Adipocyte (in vitro differentiated cells): ENCODE results near the gene CD22.
"Not testable (repeated sequence)": the region's sequence is repeated elsewhere in the genome, so short reads cannot be mapped to it uniquely, and the experiment has no call there.

Experiments used
- DNase-seq: peaks from one replicate; pipeline ENCODE4 v3.0.0-alpha.2; 2015; ENCODE audit warnings: low read depth
- H3K27me3 ChIP-seq: replicated peaks from 2 replicates; pipeline ENCODE4 v1.7.0; 2013; ENCODE audit warnings: mild to moderate bottlenecking, low read length, moderate library complexity; ENCODE audit not compliant: control insufficient read depth, insufficient read depth
- H3K36me3 ChIP-seq: 2 replicates; pipeline ENCODE4 v1.7.0; 2013; ENCODE audit warnings: low read length, mild to moderate bottlenecking, moderate library complexity; ENCODE audit not compliant: control insufficient read depth, insufficient read depth, severe bottlenecking
- H3K4me1 ChIP-seq: 2 replicates; pipeline ENCODE4 v1.7.0; 2013; ENCODE audit warnings: mild to moderate bottlenecking, low read length, moderate library complexity; ENCODE audit not compliant: control insufficient read depth, insufficient read depth
- H3K4me3 ChIP-seq: 2 replicates; pipeline ENCODE4 v1.7.0; 2013; ENCODE audit warnings: mild to moderate bottlenecking, low read length, moderate library complexity
- H3K9ac ChIP-seq: 2 replicates; pipeline ENCODE4 v1.7.0; 2013; ENCODE audit warnings: mild to moderate bottlenecking, low read length, moderate library complexity
- H3K9me3 ChIP-seq: 2 replicates; pipeline ENCODE4 v1.7.0; 2013; ENCODE audit warnings: mild to moderate bottlenecking, low read length, moderate library complexity; ENCODE audit not compliant: control insufficient read depth

Gene CD22

DNA sequence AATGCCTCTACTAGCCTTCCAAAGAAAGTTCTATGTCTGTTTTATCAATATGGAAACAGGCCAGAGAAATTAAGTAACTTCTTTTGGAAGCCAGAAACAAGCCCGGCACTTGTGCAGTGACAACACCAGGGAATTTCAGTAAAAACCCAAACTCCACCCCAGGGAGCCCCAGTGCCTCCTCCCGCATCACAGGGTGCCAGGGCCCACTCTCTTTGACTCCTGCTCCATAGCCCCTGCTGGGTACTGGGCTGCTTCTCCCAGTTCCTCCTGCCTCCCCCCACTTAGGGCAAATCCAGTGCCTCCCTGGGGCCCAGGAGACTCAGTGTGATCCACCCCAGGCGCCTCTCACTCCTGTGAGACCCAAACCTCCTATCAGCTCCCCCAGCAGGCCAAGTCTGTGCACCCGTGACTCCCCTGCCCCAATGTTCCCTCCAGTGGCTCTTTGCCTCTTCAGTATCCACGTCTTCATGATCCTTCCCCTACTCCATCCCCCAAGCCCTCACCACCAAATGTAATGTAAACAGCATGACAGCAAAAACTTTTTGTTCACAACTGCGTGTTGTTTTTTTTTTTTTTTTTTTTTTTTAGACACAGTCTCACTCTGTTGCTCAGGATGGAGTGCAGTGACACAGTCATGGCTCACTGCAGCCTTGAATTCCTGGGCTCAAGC is 26.9 kb downstream of the CD22 start:
- H3K36me3 ChIP-seq = no peaks in the 10 kb centered on the region
- no peaks in the 10 kb centered on the region for H3K9me3 ChIP-seq
- peaks cover 3% of the 10 kb centered on the region for H3K27me3 ChIP-seq
- H3K4me3 ChIP-seq = no peak overlapping the region
- DNase-seq = no peak
- H3K9ac ChIP-seq = peak overlapping the region; percentile 44
- peaks cover 42% of the 10 kb centered on the region for H3K4me1 ChIP-seq

GRCh38 chr19:35357867-35358573 is 29.0 kb downstream of the CD22 start, which contains the start of gene FFAR3:
FFAR3 (plus strand) TSS chr19:35358460; CDS start chr19:35358891, 431 bp downstream.
- Histone ChIP-seq H3K9me3 (no peaks in the 10 kb centered on the region), H3K4me3 (no peak within 1 kb of the TSS), H3K27me3 (peaks cover 21% of the 10 kb centered on the region), H3K9ac (no peak within 1 kb of the TSS), H3K4me1 (peaks cover 41% of the 10 kb centered on the region), H3K36me3 (no peaks in the 10 kb centered on the region)
- peak; percentile 12 for DNase-seq

DNA sequence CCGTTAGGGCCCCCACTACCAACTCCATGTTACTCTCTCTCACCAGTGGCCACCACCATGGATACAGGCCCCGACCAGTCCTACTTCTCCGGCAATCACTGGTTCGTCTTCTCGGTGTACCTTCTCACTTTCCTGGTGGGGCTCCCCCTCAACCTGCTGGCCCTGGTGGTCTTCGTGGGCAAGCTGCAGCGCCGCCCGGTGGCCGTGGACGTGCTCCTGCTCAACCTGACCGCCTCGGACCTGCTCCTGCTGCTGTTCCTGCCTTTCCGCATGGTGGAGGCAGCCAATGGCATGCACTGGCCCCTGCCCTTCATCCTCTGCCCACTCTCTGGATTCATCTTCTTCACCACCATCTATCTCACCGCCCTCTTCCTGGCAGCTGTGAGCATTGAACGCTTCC is 29.8 kb downstream of the CD22 start:
- not testable (repeated sequence) for H3K4me3 ChIP-seq, H3K9me3 ChIP-seq, DNase-seq, H3K9ac ChIP-seq, H3K36me3 ChIP-seq
- Histone ChIP-seq H3K27me3 (peaks cover 29% of the 10 kb centered on the region), H3K4me1 (peaks cover 35% of the 10 kb centered on the region)

- not testable (repeated sequence) for H3K9ac ChIP-seq, H3K36me3 ChIP-seq, DNase-seq, H3K4me3 ChIP-seq, H3K9me3 ChIP-seq
- Histone ChIP-seq H3K4me1 (peaks cover 29% of the 10 kb centered on the region), H3K27me3 (peaks cover 34% of the 10 kb centered on the region)
Observed at GRCh38 chr19:35359395-35359794, 30.4 kb downstream of the CD22 start.

DNA sequence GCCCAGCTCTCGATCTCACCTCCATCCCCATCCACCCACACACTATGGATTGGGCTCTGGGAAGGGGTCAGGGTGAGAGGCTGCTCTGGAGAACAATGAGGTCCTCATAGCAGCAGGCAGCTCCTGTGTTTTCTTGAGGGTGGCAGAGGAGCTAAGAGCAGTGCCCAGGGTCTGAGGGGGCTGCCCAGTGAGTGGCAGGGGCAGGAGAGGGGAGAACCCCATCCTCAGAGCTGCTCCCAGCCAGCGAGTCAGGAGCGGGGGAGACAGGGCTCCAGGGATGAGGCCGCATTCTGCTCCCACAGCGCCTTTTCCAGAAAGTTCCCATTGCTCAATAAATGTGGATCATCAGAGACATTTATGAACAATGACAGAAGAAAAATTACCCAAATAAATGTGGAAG is 31.1 kb downstream of the CD22 start:
- DNase-seq, H3K9me3 ChIP-seq, H3K4me3 ChIP-seq, H3K36me3 ChIP-seq, H3K9ac ChIP-seq: not testable (repeated sequence)
- peaks cover 22% of the 10 kb centered on the region for H3K4me1 ChIP-seq
- peaks cover 34% of the 10 kb centered on the region for H3K27me3 ChIP-seq

GRCh38 chr19:35360880-35361420 is 32.0 kb downstream of the CD22 start:
- Histone ChIP-seq H3K4me1 (peaks cover 13% of the 10 kb centered on the region), H3K27me3 (peaks cover 39% of the 10 kb centered on the region), H3K36me3 (no peaks in the 10 kb centered on the region), H3K9me3 (no peaks in the 10 kb centered on the region), H3K4me3 (no peak overlapping the region), H3K9ac (no peak overlapping the region)
- no peak for DNase-seq

DNA sequence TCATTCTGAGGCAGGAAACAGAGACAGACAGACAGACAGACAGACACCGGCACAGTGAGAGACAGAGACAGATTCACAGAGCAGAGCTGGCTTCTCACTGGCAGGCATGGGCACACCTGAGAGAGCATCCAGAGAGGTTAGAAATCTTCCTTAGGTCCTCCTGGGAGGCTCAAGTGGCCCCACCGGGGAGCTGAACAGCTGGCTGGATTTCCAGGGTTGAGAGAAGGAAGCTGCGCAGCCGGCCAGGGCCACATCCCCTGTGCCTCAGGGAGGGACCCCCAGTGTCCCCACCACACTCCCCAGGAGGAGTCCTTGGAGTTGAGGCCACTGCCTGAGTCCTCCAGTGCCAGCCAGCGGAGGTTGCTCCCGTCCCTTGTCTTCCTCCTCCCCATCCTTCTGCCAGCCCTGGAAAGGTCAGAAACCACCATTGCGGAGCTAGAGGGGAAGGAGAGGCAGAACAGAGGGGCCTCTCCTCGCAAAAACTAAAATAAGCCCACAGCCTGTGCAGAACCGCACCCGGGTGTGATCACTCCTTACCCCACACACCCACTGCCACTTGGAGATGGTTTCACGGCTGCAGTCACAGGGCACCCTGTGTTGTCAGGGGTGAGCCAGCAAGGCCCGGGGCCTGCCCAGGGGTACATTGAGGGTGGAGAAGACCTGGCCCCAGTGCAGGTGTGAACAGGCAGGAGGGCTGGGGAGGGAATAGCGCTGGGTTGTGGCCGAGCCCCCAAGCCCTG is 33.4 kb downstream of the CD22 start:
- no peaks in the 10 kb centered on the region for H3K36me3 ChIP-seq
- H3K9ac ChIP-seq = no peak overlapping the region
- H3K4me1 ChIP-seq = peaks cover 5% of the 10 kb centered on the region
- H3K4me3 ChIP-seq = no peak overlapping the region
- peaks cover 46% of the 10 kb centered on the region for H3K27me3 ChIP-seq
- H3K9me3 ChIP-seq = no peaks in the 10 kb centered on the region
- DNase-seq = no peak

GRCh38 chr19:35363001-35363590 is 34.1 kb downstream of the CD22 start:
- no peak for DNase-seq
- H3K4me1 ChIP-seq = no peaks in the 10 kb centered on the region
- no peaks in the 10 kb centered on the region for H3K9me3 ChIP-seq
- peaks cover 46% of the 10 kb centered on the region for H3K27me3 ChIP-seq
- H3K36me3 ChIP-seq = no peaks in the 10 kb centered on the region
- H3K4me3 ChIP-seq = no peak overlapping the region
- no peak overlapping the region for H3K9ac ChIP-seq

GRCh38 chr19:35363711-35364425 is 34.9 kb downstream of the CD22 start:
- peaks cover 46% of the 10 kb centered on the region for H3K27me3 ChIP-seq
- no peak for DNase-seq

GRCh38 chr19:35365303-35365702 is 36.3 kb downstream of the CD22 start:
- Histone ChIP-seq H3K9ac (no peak overlapping the region), H3K4me3 (no peak overlapping the region), H3K9me3 (peaks cover 7% of the 10 kb centered on the region), H3K36me3 (no peaks in the 10 kb centered on the region), H3K27me3 (peaks cover 46% of the 10 kb centered on the region), H3K4me1 (no peaks in the 10 kb centered on the region)
- DNase-seq = no peak

More at GRCh38 chr19:35363711-35364425, 34.9 kb downstream of the CD22 start:
- Histone ChIP-seq H3K4me3 (no peak overlapping the region), H3K4me1 (no peaks in the 10 kb centered on the region), H3K9ac (no peak overlapping the region), H3K9me3 (no peaks in the 10 kb centered on the region), H3K36me3 (no peaks in the 10 kb centered on the region)
